ENCODE measurements around the gene BIRC3.
A peak's percentile ranks its signal among the peaks of the same experiment; 100 is the strongest.

The BIRC3 gene

GRCh38 chr11:102317099-102317767 lies at the start of gene BIRC3:
Gene BIRC3, plus strand, starts transcription at chr11:102317484. Its CDS starts 7,026 bp downstream, at chr11:102324510.
- in situ Hi-C loops (cut with HindIII; ENCODE audit: low pct_unique_long_range_greater_than_20kb, low sequenced_read_pairs), result no loop called here
- peak; percentile 75 to 95 for DNase-seq (ENCODE audit: low read depth in 1 of 2, low spot score in 1 of 2)
- TF ChIP-seq JUND (IDR thresholded peaks at IDR 0.05; ENCODE audit: low read depth), result no peak

GRCh38 chr11:102267609-102268008 lies 49.7 kb upstream of the BIRC3 start:
- TF ChIP-seq JUND (IDR thresholded peaks at IDR 0.05; ENCODE audit: low read depth), result no peak; the same call in 1 of the 2 replicates
- DNase-seq (ENCODE audit: low read depth in 1 of 2, low spot score in 1 of 2), result peak; percentile 43 to 65
- in situ Hi-C loops (cut with HindIII; ENCODE audit: low pct_unique_long_range_greater_than_20kb, low sequenced_read_pairs), result no loop called here

- DNase-seq (ENCODE audit: low read depth in 1 of 2, low spot score in 1 of 2), result peak; percentile 96 to 99
- in situ Hi-C loops (cut with HindIII; ENCODE audit: low pct_unique_long_range_greater_than_20kb, low sequenced_read_pairs), result no loop called here
- no peak for TF ChIP-seq JUND (IDR thresholded peaks at IDR 0.05; ENCODE audit: low read depth)
These were observed 49.0 kb upstream of the BIRC3 start for GRCh38 chr11:102268083-102268984.

GRCh38 chr11:102268985-102269470 lies 48.3 kb upstream of the BIRC3 start:
- peak; percentile 24 to 52 for DNase-seq (ENCODE audit: low read depth in 1 of 2, low spot score in 1 of 2)
- in situ Hi-C loops (cut with HindIII; ENCODE audit: low pct_unique_long_range_greater_than_20kb, low sequenced_read_pairs), result no loop called here
- no peak for TF ChIP-seq JUND (IDR thresholded peaks at IDR 0.05; ENCODE audit: low read depth)

- no peak for DNase-seq (ENCODE audit: low read depth in 1 of 2, low spot score in 1 of 2)
- TF ChIP-seq JUND (IDR thresholded peaks at IDR 0.05; ENCODE audit: low read depth), result no peak
- in situ Hi-C loops (cut with HindIII; ENCODE audit: low pct_unique_long_range_greater_than_20kb, low sequenced_read_pairs), result no loop called here
These were observed 47.4 kb upstream of the BIRC3 start for GRCh38 chr11:102269927-102270326.

GRCh38 chr11:102272047-102272824 lies 45.0 kb upstream of the BIRC3 start:
- no peak for DNase-seq (ENCODE audit: low read depth in 1 of 2, low spot score in 1 of 2)
- TF ChIP-seq JUND (IDR thresholded peaks at IDR 0.05; ENCODE audit: low read depth), result no peak
- in situ Hi-C loops (cut with HindIII; ENCODE audit: low pct_unique_long_range_greater_than_20kb, low sequenced_read_pairs), result no loop called here

- no peak for TF ChIP-seq JUND (IDR thresholded peaks at IDR 0.05; ENCODE audit: low read depth)
- DNase-seq (ENCODE audit: low read depth in 1 of 2, low spot score in 1 of 2), result no peak
- in situ Hi-C loops (cut with HindIII; ENCODE audit: low pct_unique_long_range_greater_than_20kb, low sequenced_read_pairs), result no loop called here
These were observed 42.7 kb upstream of the BIRC3 start for GRCh38 chr11:102274628-102275027.

- no peak for DNase-seq (ENCODE audit: low read depth in 1 of 2, low spot score in 1 of 2)
- in situ Hi-C loops (cut with HindIII; ENCODE audit: low pct_unique_long_range_greater_than_20kb, low sequenced_read_pairs), result no loop called here
- TF ChIP-seq JUND (IDR thresholded peaks at IDR 0.05; ENCODE audit: low read depth), result no peak
These were observed 40.9 kb upstream of the BIRC3 start for GRCh38 chr11:102276362-102276761.

GRCh38 chr11:102276783-102277182 lies 40.5 kb upstream of the BIRC3 start:
- TF ChIP-seq JUND (IDR thresholded peaks at IDR 0.05; ENCODE audit: low read depth), result no peak
- in situ Hi-C loops (cut with HindIII; ENCODE audit: low pct_unique_long_range_greater_than_20kb, low sequenced_read_pairs), result no loop called here
- no peak for DNase-seq (ENCODE audit: low read depth in 1 of 2, low spot score in 1 of 2)

GRCh38 chr11:102279641-102280170 lies 37.6 kb upstream of the BIRC3 start:
- in situ Hi-C loops (cut with HindIII; ENCODE audit: low pct_unique_long_range_greater_than_20kb, low sequenced_read_pairs), result no loop called here
- peak in 1 of 2 experiments; percentile 69 for DNase-seq (ENCODE audit: low read depth in 1 of 2, low spot score in 1 of 2)
- TF ChIP-seq JUND (IDR thresholded peaks at IDR 0.05; ENCODE audit: low read depth), result no peak

GRCh38 chr11:102280245-102280833 lies 36.9 kb upstream of the BIRC3 start:
- in situ Hi-C loops (cut with HindIII; ENCODE audit: low pct_unique_long_range_greater_than_20kb, low sequenced_read_pairs), result no loop called here
- TF ChIP-seq JUND (IDR thresholded peaks at IDR 0.05; ENCODE audit: low read depth), result no peak
- DNase-seq (ENCODE audit: low read depth in 1 of 2, low spot score in 1 of 2), result peak in 1 of 2 experiments; percentile 25

GRCh38 chr11:102283116-102283485 lies 34.2 kb upstream of the BIRC3 start:
- no peak for TF ChIP-seq JUND (IDR thresholded peaks at IDR 0.05; ENCODE audit: low read depth)
- in situ Hi-C loops (cut with HindIII; ENCODE audit: low pct_unique_long_range_greater_than_20kb, low sequenced_read_pairs), result no loop called here
- DNase-seq (ENCODE audit: low read depth in 1 of 2, low spot score in 1 of 2), result no peak

Data from T47D (cell line).